Endodermal cell (in vitro differentiated cells): ENCODE data around the gene CCNC. TPM values are rescaled to one million over a fixed set of nuclear protein-coding genes. Genes with fewer than 3 reads are reported as not detected.

ENCODE experiments used
- DNase-seq: peaks from one replicate; pipeline ENCODE4 v3.0.0-alpha.2; 2017
- H3K27ac ChIP-seq: 2 replicates; pipeline ENCODE4 v1.5.1; 2013; ENCODE audit warnings: mild to moderate bottlenecking, low read depth, low read length, moderate library complexity
- H3K27me3 ChIP-seq: 2 replicates; pipeline ENCODE4 v1.6.1; 2013; ENCODE audit warnings: mild to moderate bottlenecking, low read length, moderate library complexity; ENCODE audit not compliant: insufficient read depth, control insufficient read depth, poor library complexity, severe bottlenecking
- H3K36me3 ChIP-seq: 2 replicates; pipeline ENCODE4 v1.7.0; 2013; ENCODE audit warnings: mild to moderate bottlenecking, low read length, moderate library complexity; ENCODE audit not compliant: control insufficient read depth, insufficient read depth
- H3K4me1 ChIP-seq: one replicate; pipeline ENCODE4 v1.7.0; 2013; ENCODE audit warnings: low read length; ENCODE audit not compliant: control insufficient read depth, insufficient read depth
- H3K4me3 ChIP-seq: 2 replicates; pipeline ENCODE4 v1.5.1; 2013; ENCODE audit warnings: mild to moderate bottlenecking, low read length, moderate library complexity
- H3K9ac ChIP-seq: 2 replicates; pipeline ENCODE4 v1.6.1; 2013; ENCODE audit warnings: mild to moderate bottlenecking, low read length, moderate library complexity; ENCODE audit not compliant: poor library complexity, severe bottlenecking; ENCODE audit errors: extremely low read depth
- H3K9me3 ChIP-seq: 2 replicates; pipeline ENCODE4 v1.6.1; 2013; ENCODE audit warnings: mild to moderate bottlenecking, low read length, moderate library complexity; ENCODE audit not compliant: control insufficient read depth
- H3K27ac Mint-ChIP-seq: 2 replicates; pipeline ENCODE4 v1.8.0; 2020; ENCODE audit warnings: mixed read lengths
- H3K27me3 Mint-ChIP-seq: 2 replicates; pipeline ENCODE4 v1.8.0; 2021; ENCODE audit warnings: mild to moderate bottlenecking, mixed read lengths; ENCODE audit not compliant: insufficient read depth
- H3K36me3 Mint-ChIP-seq: 2 replicates; pipeline ENCODE4 v1.8.0; 2020; ENCODE audit warnings: low read depth, mixed read lengths
- H3K4me1 Mint-ChIP-seq: 2 replicates; pipeline ENCODE4 v1.8.0; 2020; ENCODE audit warnings: mixed read lengths
- H3K4me3 Mint-ChIP-seq: 2 replicates; pipeline ENCODE4 v1.8.0; 2020; ENCODE audit warnings: mild to moderate bottlenecking, moderate library complexity, mixed read lengths
- H3K9me3 Mint-ChIP-seq: 2 replicates; pipeline ENCODE4 v1.8.0; 2020; ENCODE audit warnings: mild to moderate bottlenecking, mixed read lengths
- CTCF ChIP-seq: fragments of 200-600 bp; sonication (generic); conservative IDR thresholded peaks from 2 replicates; pipeline ENCODE4 v1.5.0; 2021; ENCODE audit warnings: antibody characterized with exemption, mild to moderate bottlenecking
- whole genome bisulfite sequencing, 2 experiments: methylation state at CpG; one replicate each; pipeline versions ENCODE4 v1.1.5 to v1.1.7; 2013; ENCODE audit warnings: missing lambda C conversion rate in 2 of 2, mixed read lengths in 1 of 2; ENCODE audit not compliant: insufficient coverage in 1 of 2, insufficient read length in 1 of 2; 5-methylcytosine and 5-hydroxymethylcytosine counted together
- total RNA-seq, 2 donors: library from RNA; stranded (reverse); fragmentation: NEBNext Ultra II Directional in 1 of 2; extraction: Animal tissue kit (Norgen Biotek cat#: 25700) in 1 of 2; gene quantifications; 2 replicates in 1 of 2; 3 replicates in 1 of 2; pipeline ENCODE4 v1.2.1, GENCODE V29; 2021

Gene CCNC
- total RNA-seq, 2 donors from 2014 or later = 96.4 to 99.2 TPM

- Histone ChIP-seq H3K4me3 (no peak overlapping the region), H3K9me3 (no peaks in the 10 kb centered on the region), H3K27ac (no peak overlapping the region), H3K27me3 (peaks cover 100% of the 10 kb centered on the region), H3K4me1 (no peaks in the 10 kb centered on the region), H3K9ac (no peak overlapping the region), H3K36me3 (no peaks in the 10 kb centered on the region)
- Mint-ChIP-seq H3K9me3 (peaks cover 1% of the 10 kb centered on the region), H3K4me1 (peaks cover 2% of the 10 kb centered on the region), H3K4me3 (no peak overlapping the region), H3K27me3 (peaks cover 99% of the 10 kb centered on the region), H3K27ac (no peak overlapping the region), H3K36me3 (no peaks in the 10 kb centered on the region)
- no peak for TF ChIP-seq CTCF
- 70 to 75% methylated on average over 1 of the region's 1 CpG for WGBS, 2 experiments
- DNase-seq = no peak
Observed at GRCh38 chr6:99592900-99593299, 24.4 kb upstream of the CCNC start.

- DNase-seq = no peak
- Histone ChIP-seq H3K27me3 (peaks cover 100% of the 10 kb centered on the region), H3K4me1 (no peaks in the 10 kb centered on the region), H3K36me3 (no peaks in the 10 kb centered on the region), H3K9me3 (no peaks in the 10 kb centered on the region), H3K4me3 (no peak overlapping the region), H3K27ac (no peak overlapping the region), H3K9ac (no peak overlapping the region)
- H3K27me3 Mint-ChIP-seq = peaks cover 95% of the 10 kb centered on the region
- TF ChIP-seq CTCF = no peak
- H3K9me3 Mint-ChIP-seq = peaks cover 1% of the 10 kb centered on the region
- H3K27ac Mint-ChIP-seq = no peak overlapping the region
- WGBS, 2 experiments = 43 to 48% methylated on average over 6 of the region's 6 CpGs
- no peak overlapping the region for H3K4me3 Mint-ChIP-seq
- H3K4me1 Mint-ChIP-seq = peaks cover 2% of the 10 kb centered on the region
- H3K36me3 Mint-ChIP-seq = no peaks in the 10 kb centered on the region
Observed at GRCh38 chr6:99591673-99592364, 23.4 kb upstream of the CCNC start.

GRCh38 chr6:99590728-99591672 lies 22.5 kb upstream of the CCNC start:
- H3K27ac ChIP-seq = no peak overlapping the region
- 2 to 3% methylated on average over 29 to 63 of the region's 63 CpGs for WGBS, 2 experiments
- H3K36me3 ChIP-seq = no peaks in the 10 kb centered on the region
- peaks cover 2% of the 10 kb centered on the region for H3K4me1 Mint-ChIP-seq
- H3K27ac Mint-ChIP-seq = no peak overlapping the region
- H3K4me3 Mint-ChIP-seq = no peak overlapping the region
- no peak overlapping the region for H3K9ac ChIP-seq
- H3K27me3 ChIP-seq = peaks cover 100% of the 10 kb centered on the region
- H3K9me3 ChIP-seq = no peaks in the 10 kb centered on the region
- no peaks in the 10 kb centered on the region for H3K4me1 ChIP-seq
- H3K36me3 Mint-ChIP-seq = no peaks in the 10 kb centered on the region
- H3K27me3 Mint-ChIP-seq = peaks cover 91% of the 10 kb centered on the region
- peaks cover 1% of the 10 kb centered on the region for H3K9me3 Mint-ChIP-seq
- no peak for TF ChIP-seq CTCF
- peak; percentile 82 for DNase-seq
- no peak overlapping the region for H3K4me3 ChIP-seq
